B cell (primary cell): ENCODE measurements around the gene PTPRO. TPM values are rescaled to one million over a fixed set of nuclear protein-coding genes. Genes with fewer than 3 reads are reported as not detected.

Experiments
- ATAC-seq: fragments of 200-7000 bp; cut with Tn5 transposase; one replicate; pipeline ENCODE4 v1.10.0; 2021; ENCODE audit warnings: low read depth, mild to moderate bottlenecking, moderate number of reproducible peaks, moderate library complexity
- CTCF ChIA-PET: fragments of 350-600 bp; sonication (Branson Sonifier 250); formaldehyde crosslinking; loops from one replicate; lab custom pipeline; 2021; ENCODE audit warnings: antibody characterized with exemption, inconsistent platforms; lab: Charles Lee
- POLR2A ChIA-PET: fragments of 350-600 bp; sonication (Branson Sonifier 250); formaldehyde crosslinking; loops from one replicate; lab custom pipeline; 2021; ENCODE audit warnings: antibody characterized with exemption; lab: Charles Lee
- DNase-seq: peaks from one replicate; pipeline ENCODE4 v3.0.0; 2013
- H2AFZ ChIP-seq: 2 replicates; pipeline ENCODE4 v1.6.1; 2012; ENCODE audit warnings: mild to moderate bottlenecking, low read depth, low read length; ENCODE audit not compliant: insufficient read depth, poor library complexity, severe bottlenecking
- H3K27ac ChIP-seq, 2 donors: 1 replicate in 1 of 2; 2 replicates in 1 of 2; pipeline ENCODE4 v1.5.1; 2012 to 2013; ENCODE audit warnings: low read length in 2 of 2, mild to moderate bottlenecking in 2 of 2, moderate library complexity in 1 of 2
- H3K27me3 ChIP-seq, 4 experiments: fragments of 200-600 bp in 1 of 4; sonication (generic) in 1 of 4; replicated peaks in 1 of 4; 1 replicate in 2 of 4; 2 replicates in 2 of 4; pipeline versions ENCODE4 v1.6.1 to v1.7.0; 2013 to 2016; ENCODE audit warnings: low read length in 3 of 4, mild to moderate bottlenecking in 2 of 4, mixed read lengths in 1 of 4, moderate library complexity in 1 of 4; ENCODE audit not compliant: insufficient read depth in 4 of 4, control insufficient read depth in 3 of 4; ENCODE audit errors: control extremely low read depth in 1 of 4
- H3K36me3 ChIP-seq, 2 experiments: replicated peaks in 1 of 2; 1 replicate in 1 of 2; 2 replicates in 1 of 2; pipeline versions ENCODE4 v1.6.1 to v1.7.1; 2013; ENCODE audit warnings: low read length in 1 of 2; ENCODE audit not compliant: insufficient read depth in 2 of 2, control insufficient read depth in 1 of 2; ENCODE audit errors: control extremely low read depth in 1 of 2, extremely low read depth in 1 of 2
- H3K4me1 ChIP-seq, 2 donors: fragments of 200-600 bp in 1 of 2; sonication (generic) in 1 of 2; 1 replicate in 1 of 2; 2 replicates in 1 of 2; pipeline versions ENCODE4 v1.5.1 to v1.6.1; 2013 to 2017; ENCODE audit warnings: low read length in 2 of 2; ENCODE audit not compliant: control insufficient read depth in 2 of 2, insufficient read depth in 2 of 2
- H3K4me2 ChIP-seq: replicated peaks from 2 replicates; pipeline ENCODE3; 2012; ENCODE audit warnings: mild to moderate bottlenecking, low read depth, low read length; ENCODE audit not compliant: poor library complexity, severe bottlenecking
- H3K4me3 ChIP-seq, 5 experiments: fragments of 200-600 bp in 1 of 5; sonication (generic) in 1 of 5; 1 replicate in 3 of 5; 2 replicates in 2 of 5; pipeline versions ENCODE4 v1.5.1 to v1.7.0; 2011 to 2016; ENCODE audit warnings: low read length in 4 of 5, mild to moderate bottlenecking in 4 of 5, low read depth in 2 of 5, control low read depth in 1 of 5, moderate library complexity in 1 of 5; ENCODE audit not compliant: insufficient read depth in 1 of 5; ENCODE audit errors: control extremely low read depth in 1 of 5, extremely low read depth in 1 of 5
- H3K79me2 ChIP-seq: fragments of 200-600 bp; sonication (generic); one replicate; pipeline ENCODE4 v1.6.0; 2016; ENCODE audit warnings: low read length; ENCODE audit not compliant: control insufficient read depth, insufficient read depth
- H3K9ac ChIP-seq: fragments of 200-600 bp; sonication (generic); 2 replicates; pipeline ENCODE4 v1.6.1; 2017; ENCODE audit warnings: mild to moderate bottlenecking, low read length, moderate library complexity
- H3K9me3 ChIP-seq, 3 donors: one replicate each; pipeline versions ENCODE4 v1.6.1 to v1.7.1; 2013; ENCODE audit warnings: low read length in 2 of 3; ENCODE audit not compliant: control insufficient read depth in 2 of 3, insufficient read depth in 1 of 3; ENCODE audit errors: control extremely low read depth in 1 of 3
- H4K20me1 ChIP-seq: 2 replicates; pipeline ENCODE4 v1.6.0; 2012; ENCODE audit warnings: mild to moderate bottlenecking, low read length; ENCODE audit not compliant: insufficient read depth, control insufficient read depth, poor library complexity, severe bottlenecking
- H3K27ac Mint-ChIP-seq: one replicate; pipeline ENCODE4 v1.8.0; 2021; ENCODE audit warnings: mixed read lengths
- H3K27me3 Mint-ChIP-seq: one replicate; pipeline ENCODE4 v1.8.0; 2021; ENCODE audit warnings: mixed read lengths
- H3K4me1 Mint-ChIP-seq: one replicate; pipeline ENCODE4 v1.8.0; 2021; ENCODE audit warnings: mixed read lengths
- H3K4me3 Mint-ChIP-seq: one replicate; pipeline ENCODE4 v1.8.0; 2021; ENCODE audit warnings: mixed read lengths
- H3K9me3 Mint-ChIP-seq: one replicate; pipeline ENCODE4 v1.8.0; 2022; ENCODE audit warnings: mixed read lengths; ENCODE audit not compliant: insufficient read depth
- EZH2 ChIP-seq: IDR thresholded peaks from 2 replicates; pipeline ENCODE4 v1.6.1; 2012; ENCODE audit warnings: borderline replicate concordance, low read depth, mild to moderate bottlenecking, moderate library complexity, low read length; ENCODE audit not compliant: insufficient read depth, poor library complexity, severe bottlenecking
- WGBS: methylation state at CpG from one replicate; pipeline ENCODE4 v1.1.5; 2013; ENCODE audit warnings: missing lambda C conversion rate; ENCODE audit not compliant: insufficient coverage; 5-methylcytosine and 5-hydroxymethylcytosine counted together
- intact Hi-C: fragments of 100-400 bp; cut with micrococcal nuclease; formaldehyde crosslinking; loops from one replicate; pipeline ENCODE4 v1.10.0; 2022
- polyA plus RNA-seq: library from polyadenylated mRNA; depleted of rRNA; stranded (reverse); fragments of >200 nt; gene quantifications from 2 replicates; pipeline ENCODE4 v1.2.3, GENCODE V29; 2012
- total RNA-seq, 2 donors: library from RNA; stranded (reverse); fragments of 120-200 nt in 1 of 2; gene quantifications; 1 replicate in 1 of 2; 2 replicates in 1 of 2; pipeline versions ENCODE4 v1.2.3 to v1.2.4, GENCODE V29; 2013 to 2022
- TF ChIP-seq, protein P1 (sequence below): fragments of 200-600 bp; IDR thresholded peaks from one replicate; pipeline ENCODE4 v1.8.0; 2022; ENCODE audit warnings: antibody characterized with exemption, mild to moderate bottlenecking

Gene PTPRO
- total and polyA plus RNA-seq, 2 donors (not counting 1 experiment from before 2014, with no cell fraction given), result 23.1 to 23.6 TPM

DNA sequence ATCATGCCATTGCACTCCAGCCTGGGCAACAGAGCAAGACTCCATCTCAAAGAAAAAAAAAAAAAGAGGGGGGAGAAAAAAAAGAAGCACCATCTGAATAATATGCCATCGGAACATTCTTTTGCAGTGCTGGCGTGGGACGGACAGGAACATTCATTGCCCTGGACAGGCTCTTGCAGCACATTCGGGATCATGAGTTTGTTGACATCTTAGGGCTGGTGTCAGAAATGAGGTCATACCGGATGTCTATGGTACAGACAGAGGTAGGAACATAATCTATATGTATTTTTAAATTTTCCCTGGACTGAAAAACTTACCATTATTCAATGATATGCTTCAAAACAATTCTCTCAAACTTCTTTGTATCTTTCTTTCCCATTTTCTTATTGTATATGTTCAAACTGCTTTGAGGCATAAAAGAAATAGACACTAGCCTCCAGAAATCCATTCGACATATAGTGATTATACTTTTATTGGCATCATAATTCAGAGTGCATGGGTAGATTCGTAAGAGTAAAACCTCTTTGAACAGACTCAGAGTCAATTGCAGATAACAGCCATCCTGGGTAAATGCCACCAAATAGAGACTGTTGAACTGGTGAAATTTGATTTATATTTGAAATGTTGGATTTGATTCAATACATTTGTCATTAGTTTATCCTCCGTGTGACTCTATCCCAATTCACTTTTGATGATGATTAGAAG is 267.2 kb downstream of the PTPRO start:
- no peak overlapping the region for H3K4me3 Mint-ChIP-seq
- WGBS, result 100% methylated on average over 3 of the region's 8 CpGs

More for the DNA sequence above, 267.2 kb downstream of the PTPRO start:
- H3K9me3 Mint-ChIP-seq, result no peaks in the 10 kb centered on the region
- no peaks in the 10 kb centered on the region for H3K9me3 ChIP-seq
- no peak for DNase-seq
- no peak overlapping the region for H2AFZ ChIP-seq
- CTCF ChIA-PET, result interaction anchor here (0.8 to 11.6 kb wide), 22 partner anchors 10 to 321 kb away, joined by 3 to 702 read pairs (median 8); no protein-coding TSS in a partner anchor
- H3K27me3 ChIP-seq, result no peaks in the 10 kb centered on the region
- no peaks in the 10 kb centered on the region for H4K20me1 ChIP-seq
- H3K4me1 ChIP-seq, result peaks cover 6 to 8% of the 10 kb centered on the region in 2 donors
- no peak for TF ChIP-seq EZH2
- TF ChIP-seq, protein P1, sequence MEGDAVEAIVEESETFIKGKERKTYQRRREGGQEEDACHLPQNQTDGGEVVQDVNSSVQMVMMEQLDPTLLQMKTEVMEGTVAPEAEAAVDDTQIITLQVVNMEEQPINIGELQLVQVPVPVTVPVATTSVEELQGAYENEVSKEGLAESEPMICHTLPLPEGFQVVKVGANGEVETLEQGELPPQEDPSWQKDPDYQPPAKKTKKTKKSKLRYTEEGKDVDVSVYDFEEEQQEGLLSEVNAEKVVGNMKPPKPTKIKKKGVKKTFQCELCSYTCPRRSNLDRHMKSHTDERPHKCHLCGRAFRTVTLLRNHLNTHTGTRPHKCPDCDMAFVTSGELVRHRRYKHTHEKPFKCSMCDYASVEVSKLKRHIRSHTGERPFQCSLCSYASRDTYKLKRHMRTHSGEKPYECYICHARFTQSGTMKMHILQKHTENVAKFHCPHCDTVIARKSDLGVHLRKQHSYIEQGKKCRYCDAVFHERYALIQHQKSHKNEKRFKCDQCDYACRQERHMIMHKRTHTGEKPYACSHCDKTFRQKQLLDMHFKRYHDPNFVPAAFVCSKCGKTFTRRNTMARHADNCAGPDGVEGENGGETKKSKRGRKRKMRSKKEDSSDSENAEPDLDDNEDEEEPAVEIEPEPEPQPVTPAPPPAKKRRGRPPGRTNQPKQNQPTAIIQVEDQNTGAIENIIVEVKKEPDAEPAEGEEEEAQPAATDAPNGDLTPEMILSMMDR, result no peak
- POLR2A ChIA-PET, result no interaction called here
- peaks cover 6 to 40% of the 10 kb centered on the region in 2 experiments for H3K36me3 ChIP-seq
- H3K79me2 ChIP-seq, result no peaks in the 10 kb centered on the region
- H3K4me3 ChIP-seq, result no peak overlapping the region
- H3K27ac Mint-ChIP-seq, result no peak overlapping the region
- no peaks in the 10 kb centered on the region for H3K27me3 Mint-ChIP-seq
- H3K4me2 ChIP-seq, result no peak overlapping the region
- peaks cover 9% of the 10 kb centered on the region for H3K4me1 Mint-ChIP-seq
- intact Hi-C loops, result loop anchor here (1.0 kb wide), 3 partner anchors 200 to 310 kb away; partner anchors contain the start of gene EPS8
- ATAC-seq, result no peak
- H3K27ac ChIP-seq, result no peak overlapping the region
- H3K9ac ChIP-seq, result no peak overlapping the region
